GM13976 (cell line): ENCODE data around the gene CTIF.

Experiments
- DNase-seq: peaks from one replicate; pipeline ENCODE4 v3.0.0; 2012; ENCODE audit warnings: low spot score
- in situ Hi-C: fragments of 300-500 bp; cut with MboI; formaldehyde crosslinking; loops from one replicate; pipeline ENCODE4 v1.12.0; 2022; ENCODE audit warnings: low sequenced_read_pairs, mixed read lengths, inconsistent platforms; ENCODE audit not compliant: unreplicated experiment
- TF ChIP-seq, protein P1 (sequence below): IDR thresholded peaks from 2 replicates; pipeline ENCODE4 v1.5.1; 2012; ENCODE audit warnings: borderline replicate concordance, mild to moderate bottlenecking; ENCODE audit not compliant: insufficient read depth; ENCODE audit errors: extremely low read depth, missing control alignments, control extremely low read depth

The CTIF gene

DNA sequence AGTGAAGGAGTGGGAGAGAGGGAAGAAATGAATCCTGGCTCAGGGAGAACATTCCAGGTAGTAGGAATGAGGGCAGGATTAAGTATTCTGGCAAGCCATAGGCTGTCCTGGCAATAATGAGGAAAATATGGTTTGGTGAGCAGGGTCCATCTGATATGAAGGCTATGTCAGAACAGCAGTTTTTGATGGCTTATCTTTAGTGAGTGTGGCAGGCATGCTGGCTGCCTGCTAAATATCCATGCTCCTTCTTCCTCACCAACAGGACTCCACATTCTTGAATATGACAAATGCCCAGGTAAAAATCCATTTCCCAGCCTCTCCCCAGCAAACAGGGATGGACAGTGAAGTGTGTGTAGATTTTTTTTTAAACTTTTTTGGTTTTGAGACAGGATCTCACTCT, 13.2 kb upstream of the CTIF start:
- DNase-seq, result no peak
- in situ Hi-C loops, result no loop called here
- TF ChIP-seq, protein P1, sequence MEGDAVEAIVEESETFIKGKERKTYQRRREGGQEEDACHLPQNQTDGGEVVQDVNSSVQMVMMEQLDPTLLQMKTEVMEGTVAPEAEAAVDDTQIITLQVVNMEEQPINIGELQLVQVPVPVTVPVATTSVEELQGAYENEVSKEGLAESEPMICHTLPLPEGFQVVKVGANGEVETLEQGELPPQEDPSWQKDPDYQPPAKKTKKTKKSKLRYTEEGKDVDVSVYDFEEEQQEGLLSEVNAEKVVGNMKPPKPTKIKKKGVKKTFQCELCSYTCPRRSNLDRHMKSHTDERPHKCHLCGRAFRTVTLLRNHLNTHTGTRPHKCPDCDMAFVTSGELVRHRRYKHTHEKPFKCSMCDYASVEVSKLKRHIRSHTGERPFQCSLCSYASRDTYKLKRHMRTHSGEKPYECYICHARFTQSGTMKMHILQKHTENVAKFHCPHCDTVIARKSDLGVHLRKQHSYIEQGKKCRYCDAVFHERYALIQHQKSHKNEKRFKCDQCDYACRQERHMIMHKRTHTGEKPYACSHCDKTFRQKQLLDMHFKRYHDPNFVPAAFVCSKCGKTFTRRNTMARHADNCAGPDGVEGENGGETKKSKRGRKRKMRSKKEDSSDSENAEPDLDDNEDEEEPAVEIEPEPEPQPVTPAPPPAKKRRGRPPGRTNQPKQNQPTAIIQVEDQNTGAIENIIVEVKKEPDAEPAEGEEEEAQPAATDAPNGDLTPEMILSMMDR, result no peak

DNA sequence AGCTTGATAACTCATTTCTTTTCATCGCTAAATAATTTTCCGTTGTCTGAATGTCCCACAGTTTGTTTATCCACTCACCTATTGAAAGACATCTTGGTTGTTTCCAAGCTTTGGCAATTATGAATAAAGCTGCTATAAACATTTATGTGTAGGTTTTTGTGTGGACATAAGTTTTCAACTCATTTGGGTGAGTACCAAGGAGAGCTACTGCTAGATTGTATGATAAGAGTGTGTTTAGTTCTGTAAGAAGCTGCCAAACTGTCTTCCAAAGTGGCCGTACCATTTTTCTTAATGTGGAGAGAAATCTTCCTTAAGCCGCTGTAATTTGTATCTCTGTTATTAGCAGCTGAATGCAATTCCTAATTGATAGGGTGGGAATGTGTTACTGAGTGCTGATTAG, 11.4 kb upstream of the CTIF start:
- TF ChIP-seq, protein P1, result no peak
- in situ Hi-C loops, result no loop called here
- no peak for DNase-seq

DNA sequence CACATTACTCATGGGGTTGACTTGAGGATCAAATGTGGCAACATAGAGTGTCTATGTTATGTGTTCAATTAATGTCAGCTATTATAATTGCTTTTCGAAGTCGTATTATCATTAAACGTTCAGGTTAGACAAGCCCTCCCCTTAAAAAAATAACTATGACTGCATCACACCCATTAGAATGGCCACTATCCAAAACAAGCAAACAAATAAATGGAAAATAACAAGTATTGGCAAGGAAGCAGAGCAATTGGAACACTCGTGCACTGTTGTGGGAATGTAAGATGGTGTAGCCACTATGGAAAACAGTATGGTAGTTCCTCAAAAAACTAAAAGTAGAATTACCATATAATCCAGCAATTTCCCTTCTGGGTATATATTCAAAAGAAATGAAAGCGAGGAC, 10.0 kb upstream of the CTIF start:
- DNase-seq, result no peak
- TF ChIP-seq, protein P1, result no peak
- in situ Hi-C loops, result no loop called here

DNA sequence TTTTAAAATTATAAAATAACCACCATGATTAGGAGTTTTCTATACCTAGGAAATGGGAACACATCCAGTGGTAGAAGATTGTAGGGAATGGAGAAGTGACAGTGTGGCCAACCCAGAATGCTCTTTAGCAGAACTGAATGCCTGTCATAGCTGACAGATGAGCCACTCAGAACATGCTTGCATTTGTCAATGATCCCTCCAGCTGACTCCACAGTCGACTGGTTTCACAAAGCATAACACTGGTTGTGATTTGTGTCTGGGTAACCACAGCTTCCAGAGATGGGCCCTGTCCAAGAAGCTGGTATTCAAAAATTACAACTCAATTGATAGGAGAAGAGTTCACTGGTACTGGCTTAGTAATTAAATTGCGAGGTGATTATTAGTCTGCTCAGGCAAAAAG, 9.0 kb upstream of the CTIF start:
- in situ Hi-C loops, result no loop called here
- no peak for DNase-seq

GRCh38 chr18:48530399-48531081, 8.3 kb upstream of the CTIF start:
- TF ChIP-seq, protein P1, result no peak
- in situ Hi-C loops, result no loop called here

More for the DNA sequence above, 9.0 kb upstream of the CTIF start:
- TF ChIP-seq, protein P1, result no peak

GRCh38 chr18:48531082-48531403, 7.8 kb upstream of the CTIF start:
- TF ChIP-seq, protein P1, result no peak
- in situ Hi-C loops, result no loop called here
- DNase-seq, result no peak

More at GRCh38 chr18:48530399-48531081, 8.3 kb upstream of the CTIF start:
- no peak for DNase-seq
